ENCODE data around the gene PCDHA1.

The PCDHA1 gene

DNA sequence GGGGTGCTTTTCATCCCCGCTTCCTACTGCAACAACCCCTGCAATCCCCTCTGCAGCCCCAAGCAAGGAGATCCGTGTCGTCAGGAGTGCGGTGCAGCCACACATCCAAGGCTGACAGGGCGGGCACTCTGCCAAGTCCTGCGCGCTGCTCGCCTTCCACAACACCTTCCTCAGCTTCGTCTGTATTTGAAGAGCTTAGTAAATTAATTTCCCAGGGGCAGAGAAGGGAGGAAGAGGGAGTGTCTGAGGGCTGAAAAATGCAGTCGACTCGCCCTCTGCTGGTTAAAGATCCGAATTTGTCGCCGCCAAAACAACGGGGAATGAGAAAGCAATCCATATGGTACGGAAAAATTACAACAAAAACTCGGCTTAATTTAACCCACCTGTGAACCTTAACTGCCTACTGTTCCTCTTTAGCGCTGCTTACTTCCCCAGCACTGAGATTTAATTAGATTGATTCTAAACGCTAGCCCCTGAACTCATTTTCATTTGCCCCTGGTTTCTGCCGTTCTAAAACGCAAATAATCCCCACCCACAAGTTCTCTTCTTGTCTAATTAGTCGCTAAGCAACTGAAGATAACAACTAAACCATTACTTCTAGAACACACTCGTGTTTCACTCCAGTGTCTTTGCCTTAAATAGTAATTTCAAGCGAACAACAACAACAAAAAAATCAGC, 254.3 kb downstream of the PCDHA1 start:
- H3K36me3 ChIP-seq, result no peaks in the 10 kb centered on the region
- peaks cover 3% of the 10 kb centered on the region for H3K9me3 ChIP-seq
- H3K27me3 ChIP-seq, result peaks cover 9% of the 10 kb centered on the region
- no peak overlapping the region for H3K4me3 ChIP-seq (ENCODE audit: low read depth in 1 of 2, low read length in 1 of 2)
- H3K4me1 ChIP-seq (ENCODE audit: control insufficient read depth in 1 of 2, insufficient read depth in 1 of 2, low read depth in 1 of 2, low read length in 1 of 2), result no peaks in the 10 kb centered on the region
- no peak overlapping the region for H3K27ac ChIP-seq
- TF ChIP-seq CTCF (IDR thresholded peaks at IDR 0.05), result no peak

GRCh38 chr5:141040771-141041426, 255.0 kb downstream of the PCDHA1 start:
- Histone ChIP-seq H3K4me3 (ENCODE audit: low read depth in 1 of 2, low read length in 1 of 2) (no peak overlapping the region), H3K36me3 (no peaks in the 10 kb centered on the region), H3K9me3 (peaks cover 3% of the 10 kb centered on the region), H3K27me3 (peaks cover 9% of the 10 kb centered on the region), H3K4me1 (ENCODE audit: control insufficient read depth in 1 of 2, insufficient read depth in 1 of 2, low read depth in 1 of 2, low read length in 1 of 2) (no peaks in the 10 kb centered on the region), H3K27ac (no peak overlapping the region)
- TF ChIP-seq CTCF (IDR thresholded peaks at IDR 0.05), result no peak

- H3K36me3 ChIP-seq, result no peaks in the 10 kb centered on the region
- H3K4me3 ChIP-seq (ENCODE audit: low read depth in 1 of 2, low read length in 1 of 2), result no peak overlapping the region
- H3K4me1 ChIP-seq (ENCODE audit: control insufficient read depth in 1 of 2, insufficient read depth in 1 of 2, low read depth in 1 of 2, low read length in 1 of 2), result no peaks in the 10 kb centered on the region
- TF ChIP-seq CTCF (IDR thresholded peaks at IDR 0.05), result no peak
- H3K9me3 ChIP-seq, result peaks cover 3% of the 10 kb centered on the region
- no peak overlapping the region for H3K27ac ChIP-seq
- H3K27me3 ChIP-seq, result peaks cover 9% of the 10 kb centered on the region
Observed at GRCh38 chr5:141041427-141041785, 255.5 kb downstream of the PCDHA1 start.

DNA sequence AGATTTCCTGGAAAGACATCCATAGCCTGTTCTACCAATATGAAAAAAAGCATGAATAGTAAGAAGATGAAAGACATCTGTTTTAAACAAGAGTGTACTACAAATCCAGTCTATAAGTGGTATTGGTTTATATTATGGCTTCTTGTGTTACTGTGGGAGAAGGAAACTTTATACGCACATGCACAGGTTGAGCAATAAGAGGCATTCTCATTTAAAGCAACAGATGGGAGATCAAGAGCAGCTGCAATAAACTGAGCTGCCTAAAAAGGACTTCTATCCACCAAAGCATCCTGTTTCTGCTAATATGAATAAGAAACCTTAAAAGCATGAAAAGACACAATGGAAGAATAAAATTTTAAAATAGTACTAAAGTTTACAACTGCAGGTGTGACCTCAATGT, 256.6 kb downstream of the PCDHA1 start:
- Histone ChIP-seq H3K4me1 (ENCODE audit: control insufficient read depth in 1 of 2, insufficient read depth in 1 of 2, low read depth in 1 of 2, low read length in 1 of 2) (no peaks in the 10 kb centered on the region), H3K9me3 (peaks cover 3% of the 10 kb centered on the region), H3K4me3 (ENCODE audit: low read depth in 1 of 2, low read length in 1 of 2) (no peak overlapping the region), H3K36me3 (no peaks in the 10 kb centered on the region), H3K27me3 (peaks cover 9% of the 10 kb centered on the region), H3K27ac (no peak overlapping the region)
- no peak for TF ChIP-seq CTCF (IDR thresholded peaks at IDR 0.05)

GRCh38 chr5:141050622-141051520, 264.9 kb downstream of the PCDHA1 start, which contains the start of gene PCDHB1:
PCDHB1 (plus strand) TSS chr5:141051374; CDS start chr5:141051471, 97 bp downstream.
- H3K27me3 ChIP-seq, result peaks cover 18% of the 10 kb centered on the region
- H3K36me3 ChIP-seq, result no peaks in the 10 kb centered on the region
- no peaks in the 10 kb centered on the region for H3K4me1 ChIP-seq (ENCODE audit: control insufficient read depth in 1 of 2, insufficient read depth in 1 of 2, low read depth in 1 of 2, low read length in 1 of 2)
- no peak for TF ChIP-seq CTCF (IDR thresholded peaks at IDR 0.05)
- H3K9me3 ChIP-seq, result peaks cover 4% of the 10 kb centered on the region
- no peak within 1 kb of the TSS for H3K27ac ChIP-seq
- no peak within 1 kb of the TSS for H3K4me3 ChIP-seq (ENCODE audit: low read depth in 1 of 2, low read length in 1 of 2)

Data from neutrophil (primary cell).